NT2/D1 (cell line): ENCODE data around the gene PGAP3.

ENCODE experiments used
- SUZ12 ChIP-seq: IDR thresholded peaks from 2 replicates; pipeline ENCODE4 v1.6.1; 2011; ENCODE audit not compliant: insufficient read length, insufficient read depth; ENCODE audit errors: extremely low read depth
- YY1 ChIP-seq: IDR thresholded peaks from 2 replicates; pipeline ENCODE4 v1.6.1; 2011; ENCODE audit not compliant: insufficient read length, insufficient read depth
- ZNF274 ChIP-seq: IDR thresholded peaks from 2 replicates; pipeline ENCODE4 v1.6.1; 2011; ENCODE audit warnings: mild to moderate bottlenecking, low read depth, low read length

- TF ChIP-seq YY1 (no peak), ZNF274 (no peak), SUZ12 (no peak)
Measured at GRCh38 chr17:39683295-39683939, 4.4 kb downstream of the PGAP3 start.
